Mesendoderm (in vitro differentiated cells): ENCODE results near the gene RASGRP3.

Experiments used
- DNase-seq: peaks from one replicate; pipeline ENCODE4 v3.0.0; 2013
- H2AK5ac ChIP-seq: 2 replicates; pipeline ENCODE4 v1.6.1; 2013; ENCODE audit warnings: low read length, inconsistent platforms
- H2BK120ac ChIP-seq: 2 replicates; pipeline ENCODE4 v1.6.1; 2013; ENCODE audit warnings: low read depth, mild to moderate bottlenecking, low read length, moderate library complexity, mixed read lengths
- H2BK15ac ChIP-seq: replicated peaks from 2 replicates; pipeline ENCODE4 v1.6.1; 2013; ENCODE audit warnings: low read depth, mild to moderate bottlenecking, moderate library complexity
- H2BK5ac ChIP-seq: 2 replicates; pipeline ENCODE4 v1.6.1; 2013; ENCODE audit warnings: low read length, inconsistent platforms
- H3K18ac ChIP-seq: 2 replicates; pipeline ENCODE4 v1.6.1; 2013; ENCODE audit warnings: mild to moderate bottlenecking, low read length, mixed read lengths
- H3K23ac ChIP-seq: one replicate; pipeline ENCODE4 v1.6.1; 2013; ENCODE audit warnings: low read length
- H3K27ac ChIP-seq: 2 replicates; pipeline ENCODE4 v1.5.1; 2013; ENCODE audit warnings: low read depth, mild to moderate bottlenecking, inconsistent platforms, low read length, moderate library complexity
- H3K27me3 ChIP-seq: 2 replicates; pipeline ENCODE4 v1.6.1; 2013; ENCODE audit warnings: low read length, control low read depth, mild to moderate bottlenecking, inconsistent platforms; ENCODE audit not compliant: insufficient read depth, poor library complexity
- H3K36me3 ChIP-seq: 2 replicates; pipeline ENCODE4 v1.6.1; 2013; ENCODE audit warnings: low read length, inconsistent platforms; ENCODE audit not compliant: control insufficient read depth, insufficient read depth
- H3K4ac ChIP-seq: one replicate; pipeline ENCODE4 v1.6.1; 2013; ENCODE audit warnings: low read depth, mild to moderate bottlenecking, low read length, moderate library complexity
- H3K4me1 ChIP-seq: 2 replicates; pipeline ENCODE4 v1.6.1; 2013; ENCODE audit warnings: low read depth, low read length, inconsistent platforms; ENCODE audit not compliant: control insufficient read depth
- H3K4me2 ChIP-seq: 2 replicates; pipeline ENCODE4 v1.6.1; 2013; ENCODE audit warnings: low read length
- H3K4me3 ChIP-seq: 2 replicates; pipeline ENCODE4 v1.5.1; 2013; ENCODE audit warnings: mild to moderate bottlenecking, low read length
- H3K56ac ChIP-seq: one replicate; pipeline ENCODE4 v1.6.1; 2013; ENCODE audit warnings: low read length
- H3K79me1 ChIP-seq: 2 replicates; pipeline ENCODE4 v1.6.1; 2013; ENCODE audit warnings: low read length, inconsistent platforms
- H3K79me2 ChIP-seq: 2 replicates; pipeline ENCODE4 v1.6.1; 2013; ENCODE audit warnings: mild to moderate bottlenecking, low read length; ENCODE audit not compliant: control insufficient read depth, insufficient read depth
- H3K9ac ChIP-seq: 2 replicates; pipeline ENCODE4 v1.6.1; 2013; ENCODE audit warnings: low read length, inconsistent platforms
- H4K5ac ChIP-seq: one replicate; pipeline ENCODE4 v1.6.1; 2013; ENCODE audit warnings: low read length
- H4K8ac ChIP-seq: one replicate; pipeline ENCODE4 v1.6.1; 2013; ENCODE audit warnings: low read depth, mild to moderate bottlenecking, control low read depth, low read length, moderate library complexity
- WGBS: extraction: QIAGEN DNeasy Blood & Tissue Kit; methylation state at CpG from one replicate; pipeline ENCODE4 v1.1.7; 2013; ENCODE audit warnings: low lambda C conversion rate, missing lambda C conversion rate; ENCODE audit not compliant: insufficient coverage; ENCODE audit errors: extremely low coverage; 5-methylcytosine and 5-hydroxymethylcytosine counted together

The RASGRP3 gene

GRCh38 chr2:33502025-33502424 lies 25.6 kb downstream of the RASGRP3 start:
- H2BK120ac ChIP-seq, result no peak overlapping the region
- no peak overlapping the region for H3K18ac ChIP-seq
- H3K9ac ChIP-seq, result no peak overlapping the region
- no peaks in the 10 kb centered on the region for H3K36me3 ChIP-seq
- no peak overlapping the region for H2BK15ac ChIP-seq
- no peak overlapping the region for H2BK5ac ChIP-seq
- H3K23ac ChIP-seq, result no peak overlapping the region
- no peak overlapping the region for H3K4me3 ChIP-seq
- no peak overlapping the region for H3K4me2 ChIP-seq
- no peak overlapping the region for H4K5ac ChIP-seq
- no peak overlapping the region for H3K4ac ChIP-seq
- DNase-seq, result no peak
- H3K79me2 ChIP-seq, result no peaks in the 10 kb centered on the region
- H3K4me1 ChIP-seq, result no peaks in the 10 kb centered on the region
- H4K8ac ChIP-seq, result no peak overlapping the region
- H3K56ac ChIP-seq, result no peak overlapping the region
- H3K27ac ChIP-seq, result no peak overlapping the region
- no peaks in the 10 kb centered on the region for H3K79me1 ChIP-seq
- no peaks in the 10 kb centered on the region for H3K27me3 ChIP-seq
- no CpG with 5 or more reads among the region's 2 CpGs for WGBS
- H2AK5ac ChIP-seq, result no peak overlapping the region

- Histone ChIP-seq H4K5ac (no peak overlapping the region), H3K4ac (no peak overlapping the region), H3K18ac (no peak overlapping the region), H2AK5ac (no peak overlapping the region), H2BK5ac (no peak overlapping the region), H2BK120ac (no peak overlapping the region), H4K8ac (no peak overlapping the region), H3K79me2 (no peaks in the 10 kb centered on the region), H3K56ac (no peak overlapping the region), H3K4me1 (no peaks in the 10 kb centered on the region), H3K4me2 (no peak overlapping the region), H2BK15ac (no peak overlapping the region), H3K36me3 (no peaks in the 10 kb centered on the region), H3K9ac (no peak overlapping the region), H3K23ac (no peak overlapping the region), H3K27me3 (no peaks in the 10 kb centered on the region), H3K27ac (no peak overlapping the region), H3K4me3 (no peak overlapping the region), H3K79me1 (no peaks in the 10 kb centered on the region)
- DNase-seq, result no peak
- WGBS, result no CpG with 5 or more reads among the region's 1 CpG
Observed at GRCh38 chr2:33503002-33503401, 26.6 kb downstream of the RASGRP3 start.

GRCh38 chr2:33505966-33506365 lies 29.5 kb downstream of the RASGRP3 start:
- Histone ChIP-seq H2BK15ac (no peak overlapping the region), H4K8ac (no peak overlapping the region), H3K9ac (no peak overlapping the region), H3K18ac (no peak overlapping the region), H3K79me1 (no peaks in the 10 kb centered on the region), H3K56ac (no peak overlapping the region), H3K4me3 (no peak overlapping the region), H3K36me3 (no peaks in the 10 kb centered on the region), H3K23ac (no peak overlapping the region), H2BK5ac (no peak overlapping the region), H2BK120ac (no peak overlapping the region), H3K4ac (no peak overlapping the region), H4K5ac (no peak overlapping the region), H3K4me1 (no peaks in the 10 kb centered on the region), H3K79me2 (no peaks in the 10 kb centered on the region), H3K27ac (no peak overlapping the region), H2AK5ac (no peak overlapping the region), H3K27me3 (no peaks in the 10 kb centered on the region), H3K4me2 (no peak overlapping the region)
- WGBS, result no CpG with 5 or more reads among the region's 1 CpG
- DNase-seq, result no peak

- H3K79me1 ChIP-seq, result no peaks in the 10 kb centered on the region
- H3K56ac ChIP-seq, result no peak overlapping the region
- H3K4me2 ChIP-seq, result no peak overlapping the region
- no peak overlapping the region for H3K27ac ChIP-seq
- H2BK15ac ChIP-seq, result no peak overlapping the region
- no peak overlapping the region for H3K18ac ChIP-seq
- H3K4me1 ChIP-seq, result no peaks in the 10 kb centered on the region
- no peaks in the 10 kb centered on the region for H3K27me3 ChIP-seq
- no peak overlapping the region for H2BK5ac ChIP-seq
- no peaks in the 10 kb centered on the region for H3K79me2 ChIP-seq
- H2BK120ac ChIP-seq, result no peak overlapping the region
- no peak overlapping the region for H2AK5ac ChIP-seq
- H3K4ac ChIP-seq, result no peak overlapping the region
- H3K9ac ChIP-seq, result no peak overlapping the region
- DNase-seq, result no peak
- no CpG with 5 or more reads among the region's 5 CpGs for WGBS
- no peaks in the 10 kb centered on the region for H3K36me3 ChIP-seq
- no peak overlapping the region for H3K23ac ChIP-seq
- no peak overlapping the region for H4K8ac ChIP-seq
- no peak overlapping the region for H3K4me3 ChIP-seq
- H4K5ac ChIP-seq, result no peak overlapping the region
Observed at GRCh38 chr2:33509908-33510585, 33.6 kb downstream of the RASGRP3 start.

- Histone ChIP-seq H3K9ac (no peak overlapping the region), H2AK5ac (no peak overlapping the region), H2BK5ac (no peak overlapping the region), H3K79me1 (no peaks in the 10 kb centered on the region), H3K4me3 (no peak overlapping the region), H3K27me3 (no peaks in the 10 kb centered on the region), H3K4ac (no peak overlapping the region), H3K36me3 (no peaks in the 10 kb centered on the region), H4K8ac (no peak overlapping the region), H2BK15ac (no peak overlapping the region), H4K5ac (no peak overlapping the region), H3K79me2 (no peaks in the 10 kb centered on the region), H3K18ac (no peak overlapping the region), H3K56ac (no peak overlapping the region), H3K4me1 (no peaks in the 10 kb centered on the region), H3K27ac (no peak overlapping the region), H3K23ac (no peak overlapping the region), H2BK120ac (no peak overlapping the region), H3K4me2 (no peak overlapping the region)
- no peak for DNase-seq
- WGBS, result no CpG with 5 or more reads among the region's 4 CpGs
Observed at GRCh38 chr2:33510586-33510968, 34.1 kb downstream of the RASGRP3 start.

GRCh38 chr2:33511141-33511540 lies 34.7 kb downstream of the RASGRP3 start:
- H3K4me1 ChIP-seq, result no peaks in the 10 kb centered on the region
- WGBS, result no CpG with 5 or more reads among the region's 1 CpG
- H3K4me3 ChIP-seq, result no peak overlapping the region
- no peak overlapping the region for H3K18ac ChIP-seq
- no peak overlapping the region for H2BK15ac ChIP-seq
- H3K4ac ChIP-seq, result no peak overlapping the region
- H2BK5ac ChIP-seq, result no peak overlapping the region
- H3K79me1 ChIP-seq, result no peaks in the 10 kb centered on the region
- no peaks in the 10 kb centered on the region for H3K36me3 ChIP-seq
- no peak overlapping the region for H3K27ac ChIP-seq
- no peaks in the 10 kb centered on the region for H3K79me2 ChIP-seq
- no peak overlapping the region for H3K23ac ChIP-seq
- no peak overlapping the region for H3K56ac ChIP-seq
- no peak overlapping the region for H4K5ac ChIP-seq
- no peak overlapping the region for H3K4me2 ChIP-seq
- no peak overlapping the region for H3K9ac ChIP-seq
- DNase-seq, result no peak
- no peaks in the 10 kb centered on the region for H3K27me3 ChIP-seq
- no peak overlapping the region for H2AK5ac ChIP-seq
- H2BK120ac ChIP-seq, result no peak overlapping the region
- H4K8ac ChIP-seq, result no peak overlapping the region
